Heart left ventricle (tissue), 16 donors: Measurements from ENCODE around the gene THOC7. TPM values are rescaled to one million over a fixed set of nuclear protein-coding genes. Genes with fewer than 3 reads are reported as not detected.
A peak's percentile ranks its signal among the peaks of the same experiment; 100 is the strongest.

Experiments used
- ATAC-seq, 4 donors: fragments of 200-7000 bp; cut with Tn5 transposase; one replicate each; pipeline ENCODE4 v1.9.1; 2020 to 2022; ENCODE audit warnings: moderate library complexity in 4 of 4, mild to moderate bottlenecking in 3 of 4, moderate number of reproducible peaks in 1 of 4
- DNase-seq, 5 donors: peaks; one replicate each; pipeline ENCODE4 v3.0.0-alpha.2; 2020
- H3K27ac ChIP-seq, 12 donors: fragments of 200-600 bp; sonication (generic) in 4 of 12; one replicate each; pipeline versions ENCODE4 v1.5.0 to v1.8.0; 2016 to 2022; ENCODE audit warnings: mild to moderate bottlenecking in 2 of 12
- H3K27me3 ChIP-seq, 9 donors: fragments of 200-600 bp; sonication (generic) in 2 of 9; one replicate each; pipeline versions ENCODE4 v1.5.1 to v1.8.0; 2016 to 2022; ENCODE audit warnings: mild to moderate bottlenecking in 3 of 9
- H3K36me3 ChIP-seq, 9 donors: fragments of 200-600 bp; sonication (generic) in 2 of 9; one replicate each; pipeline versions ENCODE4 v1.5.0 to v1.8.0; 2018 to 2022; ENCODE audit warnings: mild to moderate bottlenecking in 2 of 9
- H3K4me1 ChIP-seq, 12 donors: fragments of 200-600 bp; sonication (generic) in 4 of 12; one replicate each; pipeline versions ENCODE4 v1.5.0 to v1.8.0; 2016 to 2022; ENCODE audit warnings: mild to moderate bottlenecking in 3 of 12
- H3K4me3 ChIP-seq, 12 donors: fragments of 200-600 bp; sonication (generic) in 4 of 12; one replicate each; pipeline versions ENCODE4 v1.5.0 to v1.8.0; 2017 to 2022; ENCODE audit warnings: mild to moderate bottlenecking in 9 of 12, moderate library complexity in 4 of 12
- H3K9me3 ChIP-seq, 12 donors: fragments of 200-600 bp; sonication (generic) in 4 of 12; one replicate each; pipeline versions ENCODE4 v1.5.0 to v1.8.0; 2016 to 2022; ENCODE audit warnings: mild to moderate bottlenecking in 1 of 12
- POLR2A ChIP-seq, 2 donors: fragments of 450-650 bp; IDR thresholded peaks; one replicate each; pipeline ENCODE4 v1.6.1; 2017; ENCODE audit warnings: antibody characterized with exemption in 2 of 2, mild to moderate bottlenecking in 2 of 2, moderate library complexity in 2 of 2
- WGBS, 4 donors: extraction: QIAGEN DNeasy Blood & Tissue Kit in 2 of 4; methylation state at CpG; one replicate each; pipeline versions ENCODE4 v1.1.5 to v1.1.7; 2013 to 2018; 5-methylcytosine and 5-hydroxymethylcytosine counted together
- intact Hi-C, 10 donors: fragments of 100-400 bp; cut with DNase I; formaldehyde crosslinking; loops; one replicate each; pipeline versions ENCODE4 v1.11.1 to v1.14.2; 2022
- polyA plus RNA-seq, 2 donors: library from polyadenylated mRNA; stranded (reverse); fragments of 200-250 nt; gene quantifications; one replicate each; pipeline ENCODE4 v1.2.3, GENCODE V29; 2013
- total RNA-seq, 9 donors: library from RNA; depleted of rRNA in 2 of 9; stranded (reverse); fragments of >200 nt in 2 of 9; fragmentation: NEBNext Ultra II Directional in 3 of 9; extraction: Animal tissue kit (Norgen Biotek cat#: 25700) in 3 of 9; gene quantifications; one replicate each; pipeline versions ENCODE4 v1.1.0 to v1.2.4, GENCODE V29; 2016 to 2023
- TF ChIP-seq, protein P1 (sequence below), 12 donors: fragments of 200-600 bp; sonication (generic) in 4 of 12; IDR thresholded peaks; one replicate each; pipeline versions ENCODE4 v1.5.0 to v1.8.0; 2018 to 2022; ENCODE audit warnings: antibody characterized with exemption in 12 of 12, mild to moderate bottlenecking in 5 of 12
- donor health status: ischemic (EF 13 %, LVEDD 7.1; RV severe dilation, severe dysfunction).
- donor health status: healthy with polysubstance abuse.
- donor health status: DM: no; HTN: yes; CAD: no.
- donor health status: DM: no; HTN: no; CAD: no.
- donor health status: ischemic (EF 25% LVEDD 6.9; RV normal size, moderate dysfunction).
- donor health status: ischemic (EF 25% LVEDD 5.7; RV mildly dilated, moderate dysfunction).
- donor health status: healthy.
- donor health status: DM: yes; HTN: yes; CAD: no.
- donor health status: ischemic (EF 35%, LVEDD 5.7; RV mildly dilated, moderate dysfunction).
- donor health status: nonischemic (EF 11% LVEDD 7.7; RV severe dilation, severe dysfunction).
- donor health status: DM: yes; HTN: yes; CAD: no.
- donor health status: PGD.
- donor health status: ischemic (EF 29% LVEDD 5.4; RV normal size, mild dysfunction).
- donor health status: nonischemic (EF 23%, LVEDD 6.1; RV moderate dilation, normal function).

Gene THOC7
- total and polyA plus RNA-seq, 11 donors = 63.6 to 171 (median 77.4) TPM

DNA sequence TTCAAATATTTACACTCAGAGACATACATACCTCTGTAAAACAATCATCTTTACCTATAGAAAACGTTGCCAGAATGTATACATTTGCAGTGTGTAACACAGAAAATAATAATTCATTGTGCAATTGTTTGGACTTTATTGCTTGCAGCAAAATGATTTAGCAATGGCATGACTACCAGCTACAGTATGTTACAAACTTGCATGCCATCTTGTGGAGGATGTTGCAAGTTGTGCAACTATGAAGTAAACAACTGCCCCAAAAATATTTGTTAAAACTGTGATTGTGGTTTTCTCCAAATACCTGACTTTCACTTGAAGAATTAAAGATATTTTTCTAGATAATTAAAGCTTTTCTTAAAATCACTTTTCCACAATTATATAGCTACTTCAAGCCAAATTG, 71.6 kb downstream of the THOC7 start:
- intact Hi-C loops = no loop called here
- no peak overlapping the region for H3K4me3 ChIP-seq
- H3K36me3 ChIP-seq = no peaks in the 10 kb centered on the region
- H3K9me3 ChIP-seq = no peaks in the 10 kb centered on the region
- DNase-seq (no peak), ATAC-seq (no peak)
- no peaks in the 10 kb centered on the region for H3K4me1 ChIP-seq
- 5 to 15% (median 10%) methylated on average over 1 of the region's 1 CpG for WGBS, 4 donors
- peaks cover 0 to 14% (median 0%) of the 10 kb centered on the region in 9 donors for H3K27me3 ChIP-seq
- H3K27ac ChIP-seq = no peak overlapping the region
- TF ChIP-seq POLR2A (IDR thresholded peaks at IDR 0.05) = no peak
- TF ChIP-seq, protein P1, sequence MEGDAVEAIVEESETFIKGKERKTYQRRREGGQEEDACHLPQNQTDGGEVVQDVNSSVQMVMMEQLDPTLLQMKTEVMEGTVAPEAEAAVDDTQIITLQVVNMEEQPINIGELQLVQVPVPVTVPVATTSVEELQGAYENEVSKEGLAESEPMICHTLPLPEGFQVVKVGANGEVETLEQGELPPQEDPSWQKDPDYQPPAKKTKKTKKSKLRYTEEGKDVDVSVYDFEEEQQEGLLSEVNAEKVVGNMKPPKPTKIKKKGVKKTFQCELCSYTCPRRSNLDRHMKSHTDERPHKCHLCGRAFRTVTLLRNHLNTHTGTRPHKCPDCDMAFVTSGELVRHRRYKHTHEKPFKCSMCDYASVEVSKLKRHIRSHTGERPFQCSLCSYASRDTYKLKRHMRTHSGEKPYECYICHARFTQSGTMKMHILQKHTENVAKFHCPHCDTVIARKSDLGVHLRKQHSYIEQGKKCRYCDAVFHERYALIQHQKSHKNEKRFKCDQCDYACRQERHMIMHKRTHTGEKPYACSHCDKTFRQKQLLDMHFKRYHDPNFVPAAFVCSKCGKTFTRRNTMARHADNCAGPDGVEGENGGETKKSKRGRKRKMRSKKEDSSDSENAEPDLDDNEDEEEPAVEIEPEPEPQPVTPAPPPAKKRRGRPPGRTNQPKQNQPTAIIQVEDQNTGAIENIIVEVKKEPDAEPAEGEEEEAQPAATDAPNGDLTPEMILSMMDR (IDR thresholded peaks at IDR 0.05) = peak in 6 of 12 donors; percentile 18 to 42 (median 32)

Other genes with a start within 250 kb of the THOC7 start
- not detected for gene SNTN, start 211.1 kb downstream of the THOC7 start, total RNA-seq
- gene SNTN, start 211.1 kb downstream of the THOC7 start, polyA plus RNA-seq = not detected
- not detected for gene C3orf49, start 44.5 kb downstream of the THOC7 start, total RNA-seq
- gene C3orf49, start 44.5 kb downstream of the THOC7 start, polyA plus RNA-seq = not detected
- gene ATXN7, start 62 bp upstream of the THOC7 start, total RNA-seq = 10 to 100 TPM in 7 of 9 donors, 1 to 10 TPM in 2; 9.6 to 31.4 (median 21.2) TPM
- 1 to 10 TPM; 4.5 to 5.0 TPM for gene ATXN7, start 62 bp upstream of the THOC7 start, polyA plus RNA-seq
- gene SCAANT1, start 48.6 kb upstream of the THOC7 start, total RNA-seq = not detected
- not detected for gene SCAANT1, start 48.6 kb upstream of the THOC7 start, polyA plus RNA-seq
- gene PSMD6, start 159.7 kb upstream of the THOC7 start, total RNA-seq = 10 to 100 TPM; 69.1 to 91.1 (median 82.5) TPM
- 100 to 1,000 TPM in 1 of 2 donors, 10 to 100 TPM in 1; 60.1 to 128 TPM for gene PSMD6, start 159.7 kb upstream of the THOC7 start, polyA plus RNA-seq